MCF 10A (cell line): Measurements from ENCODE around the gene CRIM1. TPM values are rescaled to one million over a fixed set of nuclear protein-coding genes. Genes with fewer than 3 reads are reported as not detected.

ENCODE experiments used
- BruUV-seq: library from RNA; stranded (reverse); fragments of 400-500 nt; replicated peaks from 2 replicates; lab custom pipeline; 2021; lab: Mats Ljungman, UMichigan
- CTCF ChIA-PET: fragments of 300-600 bp; sonication (Branson Sonifier 250); formaldehyde crosslinking; extraction: SDS; loops from one replicate; lab custom pipeline; 2021; ENCODE audit warnings: antibody characterized with exemption, inconsistent platforms; lab: Yijun Ruan, JAX
- POLR2A ChIA-PET: fragments of 300-600, 350-650 bp; sonication (Branson Sonifier 250); formaldehyde crosslinking; extraction: SDS; loops from one replicate; lab custom pipeline; 2020; ENCODE audit warnings: antibody characterized with exemption, inconsistent platforms; lab: Yijun Ruan, JAX
- DNase-seq: peaks from one replicate; pipeline ENCODE4 v3.0.0-alpha.2; 2018; ENCODE audit not compliant: unreplicated experiment
- H3K27ac Mint-ChIP-seq: one replicate; pipeline ENCODE4 v1.8.0; 2022; ENCODE audit warnings: mild to moderate bottlenecking, low read depth, mixed read lengths; ENCODE audit not compliant: unreplicated experiment
- H3K27me3 Mint-ChIP-seq: one replicate; pipeline ENCODE4 v1.8.0; 2022; ENCODE audit warnings: mixed read lengths; ENCODE audit not compliant: insufficient read depth, unreplicated experiment
- H3K36me3 Mint-ChIP-seq: one replicate; pipeline ENCODE4 v1.8.0; 2022; ENCODE audit warnings: mild to moderate bottlenecking, moderate library complexity, mixed read lengths; ENCODE audit not compliant: insufficient read depth, unreplicated experiment
- H3K4me1 Mint-ChIP-seq: one replicate; pipeline ENCODE4 v1.8.0; 2022; ENCODE audit warnings: mixed read lengths; ENCODE audit not compliant: insufficient read depth, unreplicated experiment
- H3K4me3 Mint-ChIP-seq: one replicate; pipeline ENCODE4 v1.8.0; 2022; ENCODE audit warnings: mild to moderate bottlenecking, moderate library complexity, mixed read lengths; ENCODE audit not compliant: unreplicated experiment
- H3K9me3 Mint-ChIP-seq: one replicate; pipeline ENCODE4 v1.8.0; 2022; ENCODE audit warnings: mixed read lengths; ENCODE audit not compliant: unreplicated experiment
- intact Hi-C: fragments of 100-400 bp; cut with micrococcal nuclease; formaldehyde crosslinking; loops from 2 replicates; pipeline ENCODE4 v1.14.1; 2022
- total RNA-seq: library from RNA; stranded (reverse); gene quantifications from 2 replicates; pipeline ENCODE4 v1.2.3, GENCODE V29; 2022
- TF ChIP-seq, protein P1 (sequence below): fragments of 200-600 bp; IDR thresholded peaks from one replicate; pipeline ENCODE4 v1.8.0; 2022; ENCODE audit warnings: antibody characterized with exemption, mild to moderate bottlenecking; ENCODE audit not compliant: unreplicated experiment

The CRIM1 gene
- total RNA-seq, 1 experiment from 2014 or later, result 185 TPM

DNA sequence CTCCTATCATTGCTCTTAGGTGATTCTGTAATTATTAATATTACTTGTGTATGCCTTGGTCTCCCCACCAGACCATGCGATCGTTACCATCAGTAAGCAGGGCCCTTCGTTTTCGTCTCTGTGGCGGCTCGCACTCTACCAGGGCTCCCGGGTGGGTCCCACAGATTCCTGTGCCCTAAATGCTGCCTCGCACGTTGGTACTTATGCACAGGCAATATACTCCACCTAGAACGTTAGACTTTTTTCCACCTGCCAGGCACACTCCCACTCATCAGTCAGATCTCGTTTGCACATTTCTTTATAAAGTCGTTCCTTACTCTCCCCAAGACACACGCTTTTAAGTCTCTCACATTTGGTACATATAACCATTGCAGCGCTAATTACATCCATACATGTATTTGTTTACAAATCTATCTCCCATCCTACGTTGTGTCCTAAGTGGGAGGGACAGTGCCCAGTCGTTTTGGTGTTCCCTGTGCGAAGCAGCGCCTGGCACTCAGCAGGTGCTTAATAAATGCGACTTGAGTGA is 241.5 kb downstream of the CRIM1 start:
- BruUV-seq, result TSS peak; percentile 50
- intact Hi-C loops, result loop anchor here (5.0 kb wide), 1 partner anchor 65 kb away; no protein-coding TSS in a partner anchor
- peaks cover 4% of the 10 kb centered on the region for H3K36me3 Mint-ChIP-seq
- peak overlapping the region; percentile 97 for H3K4me3 Mint-ChIP-seq
- peaks cover 29% of the 10 kb centered on the region for H3K4me1 Mint-ChIP-seq
- CTCF ChIA-PET, result interaction anchor here (1.0 kb wide), 1 partner anchor 36 kb away, joined by 4 read pairs; no protein-coding TSS in a partner anchor
- no peak for DNase-seq
- no peak overlapping the region for H3K27ac Mint-ChIP-seq
- POLR2A ChIA-PET, result interaction anchor here (0.8 to 1.4 kb wide), 5 partner anchors 9 to 34 kb away, joined by 3 to 5 read pairs (median 4); no protein-coding TSS in a partner anchor
- TF ChIP-seq, protein P1, sequence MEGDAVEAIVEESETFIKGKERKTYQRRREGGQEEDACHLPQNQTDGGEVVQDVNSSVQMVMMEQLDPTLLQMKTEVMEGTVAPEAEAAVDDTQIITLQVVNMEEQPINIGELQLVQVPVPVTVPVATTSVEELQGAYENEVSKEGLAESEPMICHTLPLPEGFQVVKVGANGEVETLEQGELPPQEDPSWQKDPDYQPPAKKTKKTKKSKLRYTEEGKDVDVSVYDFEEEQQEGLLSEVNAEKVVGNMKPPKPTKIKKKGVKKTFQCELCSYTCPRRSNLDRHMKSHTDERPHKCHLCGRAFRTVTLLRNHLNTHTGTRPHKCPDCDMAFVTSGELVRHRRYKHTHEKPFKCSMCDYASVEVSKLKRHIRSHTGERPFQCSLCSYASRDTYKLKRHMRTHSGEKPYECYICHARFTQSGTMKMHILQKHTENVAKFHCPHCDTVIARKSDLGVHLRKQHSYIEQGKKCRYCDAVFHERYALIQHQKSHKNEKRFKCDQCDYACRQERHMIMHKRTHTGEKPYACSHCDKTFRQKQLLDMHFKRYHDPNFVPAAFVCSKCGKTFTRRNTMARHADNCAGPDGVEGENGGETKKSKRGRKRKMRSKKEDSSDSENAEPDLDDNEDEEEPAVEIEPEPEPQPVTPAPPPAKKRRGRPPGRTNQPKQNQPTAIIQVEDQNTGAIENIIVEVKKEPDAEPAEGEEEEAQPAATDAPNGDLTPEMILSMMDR, result no peak
- H3K27me3 Mint-ChIP-seq, result no peaks in the 10 kb centered on the region
- no peaks in the 10 kb centered on the region for H3K9me3 Mint-ChIP-seq

DNA sequence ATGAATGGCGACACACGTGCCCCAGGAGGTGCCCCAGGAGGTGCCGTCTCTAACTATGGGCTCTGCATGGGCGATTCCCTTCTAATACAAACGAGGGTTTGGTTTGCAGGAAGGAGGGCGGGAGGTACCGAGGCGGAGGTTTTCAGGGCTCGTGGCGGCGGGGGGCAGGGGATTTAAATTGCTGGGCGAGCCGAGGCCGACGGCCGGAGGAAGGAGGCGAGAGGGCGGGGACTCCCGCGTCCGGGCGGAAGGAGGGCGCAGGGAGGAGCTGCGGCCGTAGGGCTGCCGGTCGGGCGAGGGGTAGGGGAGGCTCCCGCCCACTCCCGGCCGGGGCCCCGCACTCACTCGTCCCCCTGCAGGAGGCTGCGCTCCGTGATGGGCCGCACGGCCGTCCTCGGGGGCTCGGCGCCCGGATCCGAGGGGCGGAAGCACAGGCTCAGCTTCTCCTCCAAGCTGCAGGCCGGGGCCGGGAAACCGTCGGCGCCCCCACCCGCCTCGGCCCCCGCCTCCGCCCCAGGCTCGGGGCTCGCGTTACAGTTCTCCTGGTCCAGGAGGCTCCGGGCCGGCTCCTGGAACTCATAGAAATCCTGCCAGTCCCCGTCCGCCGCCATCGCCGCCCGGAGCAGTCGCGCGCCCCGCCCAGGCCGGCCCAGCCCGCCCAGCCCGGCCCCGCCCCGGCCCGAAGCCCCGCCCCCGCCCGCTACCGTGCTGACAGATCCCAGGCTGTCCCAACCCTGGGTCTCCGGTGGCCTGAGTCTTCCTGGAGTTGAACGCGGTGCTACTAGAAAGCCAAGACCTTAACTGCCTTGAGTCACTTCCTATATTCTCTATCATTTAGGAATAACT is 242.2 kb downstream of the CRIM1 start, which contains the start of gene FEZ2:
TSS of gene FEZ2 (minus strand) at position 637 of the 846 bp plus-strand sequence. CDS start at position 611, 26 bp downstream.
- Mint-ChIP-seq H3K4me1 (peaks cover 29% of the 10 kb centered on the region), H3K27me3 (no peaks in the 10 kb centered on the region), H3K4me3 (peak within 1 kb of the TSS; percentile 97), H3K36me3 (peaks cover 4% of the 10 kb centered on the region), H3K9me3 (no peaks in the 10 kb centered on the region), H3K27ac (no peak within 1 kb of the TSS)
- DNase-seq, result peak; percentile 72
- ChIA-PET CTCF (interaction anchor here (1.0 kb wide), 1 partner anchor 37 kb away, joined by 4 read pairs; no protein-coding TSS in a partner anchor), POLR2A (interaction anchor here (0.7 to 1.3 kb wide), 7 partner anchors 9 to 221 kb away, joined by 3 to 4 read pairs (median 3); no protein-coding TSS in a partner anchor)
- TF ChIP-seq, protein P1, result no peak
- no TSS peak for BruUV-seq
- intact Hi-C loops, result loop anchor here (5.0 kb wide), 1 partner anchor 65 kb away; no protein-coding TSS in a partner anchor

Other genes with a start within 250 kb of the CRIM1 start
- 31.9 and 43.4 TPM in 2 replicates for gene FEZ2, start 242.4 kb downstream of the CRIM1 start, total RNA-seq